Tibial nerve (tissue), 4 donors: ENCODE results near the gene NT5DC4. TPM values are rescaled to one million over a fixed set of nuclear protein-coding genes. Genes with fewer than 3 reads are reported as not detected.

Experiments
- DNase-seq, 2 donors: peaks; one replicate each; pipeline ENCODE4 v3.0.0-alpha.2; 2019; ENCODE audit warnings: low spot score in 2 of 2
- H3K27ac ChIP-seq, 4 donors: fragments of 200-600 bp; sonication (generic) in 3 of 4; one replicate each; pipeline ENCODE4 v1.5.1; 2017 to 2019; ENCODE audit warnings: mild to moderate bottlenecking in 1 of 4
- H3K27me3 ChIP-seq, 2 donors: fragments of 200-600 bp; sonication (generic) in 1 of 2; one replicate each; pipeline versions ENCODE4 v1.5.1 to v1.6.0; 2017 to 2019
- H3K36me3 ChIP-seq, 3 donors: fragments of 200-600 bp; sonication (generic); one replicate each; pipeline ENCODE4 v1.5.1; 2018 to 2019
- H3K4me1 ChIP-seq, 4 donors: fragments of 200-600 bp; sonication (generic) in 3 of 4; one replicate each; pipeline ENCODE4 v1.5.1; 2017 to 2019
- H3K4me3 ChIP-seq, 4 donors: fragments of 200-600 bp; sonication (generic) in 3 of 4; one replicate each; pipeline ENCODE4 v1.5.1; 2017 to 2019; ENCODE audit warnings: mild to moderate bottlenecking in 1 of 4, moderate library complexity in 1 of 4
- H3K9me3 ChIP-seq, 4 donors: fragments of 200-600 bp; sonication (generic) in 3 of 4; one replicate each; pipeline ENCODE4 v1.5.1; 2017 to 2019
- EP300 ChIP-seq, 2 donors: sonication (generic); formaldehyde crosslinking; IDR thresholded peaks; one replicate each; pipeline ENCODE4 v1.6.1; 2017; ENCODE audit warnings: antibody characterized with exemption in 2 of 2, mild to moderate bottlenecking in 1 of 2
- POLR2A ChIP-seq, 2 donors: fragments of 450-650 bp; IDR thresholded peaks; one replicate each; pipeline ENCODE4 v1.6.1; 2017; ENCODE audit warnings: antibody characterized with exemption in 2 of 2, mild to moderate bottlenecking in 2 of 2, moderate library complexity in 2 of 2
- WGBS, 2 donors: methylation state at CpG; one replicate each; pipeline ENCODE4 v1.1.5; 2018; 5-methylcytosine and 5-hydroxymethylcytosine counted together
- total RNA-seq, 4 donors: library from RNA; depleted of rRNA; stranded (reverse); fragments of >200 nt; gene quantifications; one replicate each; pipeline ENCODE4 v1.1.0, GENCODE V29; 2016
- TF ChIP-seq, protein P1 (sequence below), 5 experiments: fragments of 200-600 bp in 3 of 5; fragments of 450-650 bp in 2 of 5; sonication (generic) in 3 of 5; IDR thresholded peaks; one replicate each; pipeline ENCODE4 v1.5.1; 2016 to 2019; ENCODE audit warnings: antibody characterized with exemption in 5 of 5, mild to moderate bottlenecking in 3 of 5, moderate library complexity in 2 of 5

The NT5DC4 gene
- total RNA-seq, 4 donors from 2014 or later, result not detected

- H3K4me1 ChIP-seq, result peaks cover 0 to 7% (median 2%) of the 10 kb centered on the region in 4 donors
- no peak overlapping the region for H3K4me3 ChIP-seq
- 90 to 100% methylated on average over 1 of the region's 1 CpG for WGBS, 2 donors
- no peaks in the 10 kb centered on the region for H3K9me3 ChIP-seq
- H3K27ac ChIP-seq, result no peak overlapping the region
- no peaks in the 10 kb centered on the region for H3K27me3 ChIP-seq
- no peak for TF ChIP-seq EP300 (IDR thresholded peaks at IDR 0.05)
- TF ChIP-seq, protein P1, sequence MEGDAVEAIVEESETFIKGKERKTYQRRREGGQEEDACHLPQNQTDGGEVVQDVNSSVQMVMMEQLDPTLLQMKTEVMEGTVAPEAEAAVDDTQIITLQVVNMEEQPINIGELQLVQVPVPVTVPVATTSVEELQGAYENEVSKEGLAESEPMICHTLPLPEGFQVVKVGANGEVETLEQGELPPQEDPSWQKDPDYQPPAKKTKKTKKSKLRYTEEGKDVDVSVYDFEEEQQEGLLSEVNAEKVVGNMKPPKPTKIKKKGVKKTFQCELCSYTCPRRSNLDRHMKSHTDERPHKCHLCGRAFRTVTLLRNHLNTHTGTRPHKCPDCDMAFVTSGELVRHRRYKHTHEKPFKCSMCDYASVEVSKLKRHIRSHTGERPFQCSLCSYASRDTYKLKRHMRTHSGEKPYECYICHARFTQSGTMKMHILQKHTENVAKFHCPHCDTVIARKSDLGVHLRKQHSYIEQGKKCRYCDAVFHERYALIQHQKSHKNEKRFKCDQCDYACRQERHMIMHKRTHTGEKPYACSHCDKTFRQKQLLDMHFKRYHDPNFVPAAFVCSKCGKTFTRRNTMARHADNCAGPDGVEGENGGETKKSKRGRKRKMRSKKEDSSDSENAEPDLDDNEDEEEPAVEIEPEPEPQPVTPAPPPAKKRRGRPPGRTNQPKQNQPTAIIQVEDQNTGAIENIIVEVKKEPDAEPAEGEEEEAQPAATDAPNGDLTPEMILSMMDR (IDR thresholded peaks at IDR 0.05), result no peak
- no peak for TF ChIP-seq POLR2A (IDR thresholded peaks at IDR 0.05)
- H3K36me3 ChIP-seq, result no peaks in the 10 kb centered on the region
- DNase-seq, result no peak
Measured at GRCh38 chr2:112692918-112693317, 27.9 kb upstream of the NT5DC4 start.

- H3K36me3 ChIP-seq, result no peaks in the 10 kb centered on the region
- peaks cover 0 to 7% (median 2%) of the 10 kb centered on the region in 4 donors for H3K4me1 ChIP-seq
- H3K27me3 ChIP-seq, result no peaks in the 10 kb centered on the region
- TF ChIP-seq POLR2A (IDR thresholded peaks at IDR 0.05) (no peak), EP300 (IDR thresholded peaks at IDR 0.05) (no peak)
- TF ChIP-seq, protein P1 (IDR thresholded peaks at IDR 0.05), result no peak
- H3K4me3 ChIP-seq, result no peak overlapping the region
- H3K27ac ChIP-seq, result no peak overlapping the region
- H3K9me3 ChIP-seq, result no peaks in the 10 kb centered on the region
- WGBS, 2 donors, result 83 to 88% methylated on average over 9 of the region's 9 CpGs
- no peak for DNase-seq
Measured at GRCh38 chr2:112693596-112693995, 27.2 kb upstream of the NT5DC4 start.

GRCh38 chr2:112694182-112694581 is 26.6 kb upstream of the NT5DC4 start:
- TF ChIP-seq, protein P1 (IDR thresholded peaks at IDR 0.05), result no peak
- TF ChIP-seq POLR2A (IDR thresholded peaks at IDR 0.05) (no peak), EP300 (IDR thresholded peaks at IDR 0.05) (no peak)
- no peak overlapping the region for H3K4me3 ChIP-seq
- 89 to 96% methylated on average over 12 of the region's 12 CpGs for WGBS, 2 donors
- DNase-seq, result no peak
- H3K27me3 ChIP-seq, result no peaks in the 10 kb centered on the region
- H3K36me3 ChIP-seq, result no peaks in the 10 kb centered on the region
- peaks cover 0 to 7% (median 2%) of the 10 kb centered on the region in 4 donors for H3K4me1 ChIP-seq
- H3K9me3 ChIP-seq, result no peaks in the 10 kb centered on the region
- H3K27ac ChIP-seq, result no peak overlapping the region

DNA sequence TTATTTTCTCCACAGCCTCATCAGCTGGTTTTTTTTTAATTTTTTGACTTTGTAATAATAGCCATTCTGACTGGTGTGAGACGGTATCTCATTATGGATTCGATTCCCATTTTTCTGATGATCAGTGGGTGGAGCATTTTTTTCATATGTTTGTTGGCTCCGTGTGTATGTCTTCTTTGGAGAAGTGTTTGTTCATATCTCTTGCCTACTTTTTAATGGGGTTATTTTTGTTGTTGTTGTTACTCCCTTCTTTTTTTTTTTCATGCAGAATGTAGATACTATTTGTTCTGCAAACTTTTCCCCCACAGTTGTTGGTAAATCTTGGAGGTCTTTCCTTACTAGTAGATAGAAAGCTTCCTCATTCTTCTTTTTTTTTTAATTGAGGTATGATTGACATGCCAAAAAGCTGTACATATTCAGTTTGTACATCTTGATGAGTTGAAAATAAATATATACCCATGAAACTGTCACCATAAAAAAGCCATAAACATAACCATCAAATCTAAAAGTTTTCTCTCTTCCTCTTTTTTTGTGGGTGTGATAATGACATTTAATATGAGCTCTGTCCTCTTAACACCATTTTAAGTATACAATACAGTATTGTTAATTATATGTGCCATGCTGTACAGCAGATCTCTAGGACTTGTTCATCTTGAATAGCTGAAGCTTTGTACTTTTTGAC is 21.8 kb upstream of the NT5DC4 start:
- no peaks in the 10 kb centered on the region for H3K9me3 ChIP-seq
- H3K4me3 ChIP-seq, result no peak overlapping the region
- no peak for DNase-seq
- 63 to 66% methylated on average over 3 of the region's 3 CpGs for WGBS, 2 donors
- H3K27me3 ChIP-seq, result no peaks in the 10 kb centered on the region
- TF ChIP-seq, protein P1 (IDR thresholded peaks at IDR 0.05), result no peak
- TF ChIP-seq POLR2A (IDR thresholded peaks at IDR 0.05) (no peak), EP300 (IDR thresholded peaks at IDR 0.05) (no peak)
- H3K27ac ChIP-seq, result no peak overlapping the region
- H3K36me3 ChIP-seq, result no peaks in the 10 kb centered on the region
- H3K4me1 ChIP-seq, result no peaks in the 10 kb centered on the region

GRCh38 chr2:112699984-112700667 is 20.7 kb upstream of the NT5DC4 start:
- no peaks in the 10 kb centered on the region for H3K27me3 ChIP-seq
- peak in 1 of 2 donors; percentile 57 for TF ChIP-seq EP300 (IDR thresholded peaks at IDR 0.05)
- TF ChIP-seq, protein P1 (IDR thresholded peaks at IDR 0.05), result no peak
- H3K36me3 ChIP-seq, result no peaks in the 10 kb centered on the region
- no peak for DNase-seq
- WGBS, 2 donors, result 79 to 87% methylated on average over 3 of the region's 3 CpGs
- H3K4me3 ChIP-seq, result no peak overlapping the region
- H3K9me3 ChIP-seq, result no peaks in the 10 kb centered on the region
- H3K27ac ChIP-seq, result peak overlapping the region in 1 of 4 donors; percentile 3
- H3K4me1 ChIP-seq, result no peaks in the 10 kb centered on the region
